Effector CD4-positive, alpha-beta T cell (primary cell): ENCODE results near the gene VMP1.
"Not testable (repeated sequence)": the region's sequence is repeated elsewhere in the genome, so short reads cannot be mapped to it uniquely, and the experiment has no call there.

Experiments used
- DNase-seq: peaks from one replicate; pipeline ENCODE4 v3.0.0-alpha.2; 2020

The VMP1 gene

GRCh38 chr17:59783221-59784047 lies 76.0 kb downstream of the VMP1 start:
- no peak for DNase-seq

GRCh38 chr17:59785091-59785799 lies 77.8 kb downstream of the VMP1 start:
- DNase-seq = no peak

- no peak for DNase-seq
Measured at GRCh38 chr17:59786213-59786535, 78.7 kb downstream of the VMP1 start.

GRCh38 chr17:59786536-59787319 lies 79.3 kb downstream of the VMP1 start:
- DNase-seq = peak; percentile 76

GRCh38 chr17:59789849-59790248 lies 82.4 kb downstream of the VMP1 start:
- DNase-seq = not testable (repeated sequence)

GRCh38 chr17:59790418-59790817 lies 83.0 kb downstream of the VMP1 start:
- not testable (repeated sequence) for DNase-seq

- DNase-seq = no peak
Measured at GRCh38 chr17:59790910-59791309, 83.5 kb downstream of the VMP1 start.

GRCh38 chr17:59791603-59792457 lies 84.4 kb downstream of the VMP1 start:
- no peak for DNase-seq

GRCh38 chr17:59792458-59792823 lies 85.0 kb downstream of the VMP1 start:
- DNase-seq = not testable (repeated sequence)

- no peak for DNase-seq
Measured at GRCh38 chr17:59793205-59793604, 85.8 kb downstream of the VMP1 start.

- DNase-seq = no peak
Measured at GRCh38 chr17:59796138-59796537, 88.7 kb downstream of the VMP1 start.

- DNase-seq = no peak
Measured at GRCh38 chr17:59796785-59797205, 89.3 kb downstream of the VMP1 start.

- DNase-seq = no peak
Measured at GRCh38 chr17:59798111-59798510, 90.7 kb downstream of the VMP1 start.

- DNase-seq = no peak
Measured at GRCh38 chr17:59800530-59800942, 93.1 kb downstream of the VMP1 start.

- DNase-seq = no peak
Measured at GRCh38 chr17:59802160-59802559, 94.7 kb downstream of the VMP1 start.

GRCh38 chr17:59804901-59805465 lies 97.5 kb downstream of the VMP1 start:
- DNase-seq = no peak

GRCh38 chr17:59806322-59806721 lies 98.9 kb downstream of the VMP1 start:
- not testable (repeated sequence) for DNase-seq

GRCh38 chr17:59807892-59808509 lies 100.5 kb downstream of the VMP1 start:
- DNase-seq = no peak

- no peak for DNase-seq
Measured at GRCh38 chr17:59810894-59811153, 103.4 kb downstream of the VMP1 start.

GRCh38 chr17:59811209-59811608 lies 103.8 kb downstream of the VMP1 start:
- no peak for DNase-seq

GRCh38 chr17:59812139-59812538 lies 104.7 kb downstream of the VMP1 start:
- no peak for DNase-seq

GRCh38 chr17:59814276-59814675 lies 106.8 kb downstream of the VMP1 start:
- DNase-seq = no peak
